Activated T-cell treated with anti-CD3 and anti-CD28 coated beads for 1 hour (primary cell): Measurements from ENCODE around the gene PIP5KL1.

Experiments used
- DNase-seq: peaks from one replicate; pipeline ENCODE4 v3.0.0-alpha.2; 2020; ENCODE audit warnings: low read depth

The PIP5KL1 gene

GRCh38 chr9:127968700-127969383, 38.3 kb upstream of the PIP5KL1 start:
- no peak for DNase-seq

- DNase-seq, result no peak
These were observed 37.5 kb upstream of the PIP5KL1 start for GRCh38 chr9:127968042-127968441.

DNA sequence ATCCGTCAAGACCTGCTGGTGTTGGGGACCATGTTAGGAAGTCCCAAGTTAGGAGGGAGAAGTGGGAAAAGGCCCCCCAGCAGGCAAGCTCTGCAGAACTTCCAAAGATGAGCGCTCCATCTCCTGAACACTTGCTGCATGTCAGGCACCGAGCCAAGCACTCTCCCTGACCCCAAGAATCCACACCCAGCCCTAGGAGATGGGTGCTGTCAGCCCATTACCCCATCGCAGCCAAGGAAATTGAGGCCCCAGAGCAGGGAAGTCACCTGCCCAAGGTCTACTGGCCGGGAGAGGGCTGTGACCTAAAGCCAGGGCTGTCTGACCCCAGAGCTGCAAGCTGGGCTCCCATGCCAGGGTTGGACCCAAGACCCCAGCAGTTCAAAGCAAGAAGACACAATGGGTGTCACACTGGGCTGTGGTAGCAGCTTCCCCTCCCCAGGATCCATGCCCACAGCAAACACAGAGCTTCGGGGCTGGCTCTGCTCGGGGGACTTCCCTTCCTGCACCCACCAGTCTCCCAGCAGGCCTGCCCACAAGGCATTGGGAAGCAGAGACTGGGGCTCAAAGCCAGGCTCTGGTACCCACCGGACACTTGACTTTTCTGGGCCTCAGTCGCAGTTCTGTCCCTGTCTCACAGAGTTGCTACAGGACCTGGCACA, 36.7 kb upstream of the PIP5KL1 start:
- no peak for DNase-seq

DNA sequence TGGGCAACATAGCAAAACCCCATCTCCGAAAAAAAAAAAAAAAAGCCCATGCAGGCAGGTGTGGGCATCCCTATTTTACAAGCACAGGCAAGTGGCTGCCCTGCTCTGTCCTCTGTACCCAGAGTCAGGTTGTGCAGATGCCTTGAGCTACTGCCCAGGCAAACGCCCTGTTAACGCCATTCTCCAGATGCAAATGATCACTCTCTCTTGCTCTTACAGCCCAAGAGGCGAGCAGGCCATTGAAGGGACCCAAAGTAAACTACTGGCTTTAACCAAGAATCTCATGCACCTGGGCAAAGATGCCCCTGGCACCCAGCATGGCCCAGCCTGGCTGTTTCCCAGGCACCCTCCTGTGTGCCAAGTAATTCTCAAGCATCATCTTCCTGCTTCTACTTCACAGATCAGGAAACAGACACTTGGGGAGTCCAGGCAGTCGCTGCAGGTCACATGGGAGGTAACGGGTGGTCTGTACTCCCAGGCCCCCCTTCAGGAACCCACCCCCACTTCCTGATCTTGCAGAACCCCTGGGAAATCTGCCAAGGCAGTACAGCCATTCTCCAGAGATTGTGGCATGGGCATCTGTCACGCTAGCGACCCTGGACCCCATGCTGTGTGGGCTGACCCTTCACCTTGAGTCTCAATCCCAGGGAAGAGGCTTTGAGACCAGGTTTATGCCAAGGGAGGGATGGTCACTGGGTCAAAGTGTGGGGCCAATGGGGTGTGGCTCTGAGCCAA, 36.0 kb upstream of the PIP5KL1 start:
- no peak for DNase-seq

DNA sequence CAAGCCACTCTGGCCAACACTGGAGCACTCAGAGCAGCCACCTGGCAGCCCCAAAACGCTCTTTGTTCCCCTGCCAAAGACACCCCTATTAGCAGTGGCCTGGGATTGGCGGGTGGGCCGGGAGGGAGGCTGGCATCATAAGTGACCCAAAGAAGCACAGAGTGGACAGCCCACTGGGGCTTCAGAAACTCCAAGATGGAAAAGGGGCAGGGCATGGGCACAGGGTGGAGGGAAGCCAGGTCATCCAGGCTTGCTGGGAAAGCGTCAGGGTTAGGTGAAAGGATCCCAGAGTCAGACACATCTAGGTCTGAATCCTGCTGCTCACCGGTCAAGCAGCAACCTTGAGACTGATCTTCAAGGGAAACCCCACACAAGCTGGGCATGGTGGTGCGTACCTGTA, 35.4 kb upstream of the PIP5KL1 start:
- DNase-seq, result no peak

GRCh38 chr9:127963359-127964064, 32.9 kb upstream of the PIP5KL1 start:
- no peak for DNase-seq

GRCh38 chr9:127963041-127963358, 32.4 kb upstream of the PIP5KL1 start:
- no peak for DNase-seq

DNA sequence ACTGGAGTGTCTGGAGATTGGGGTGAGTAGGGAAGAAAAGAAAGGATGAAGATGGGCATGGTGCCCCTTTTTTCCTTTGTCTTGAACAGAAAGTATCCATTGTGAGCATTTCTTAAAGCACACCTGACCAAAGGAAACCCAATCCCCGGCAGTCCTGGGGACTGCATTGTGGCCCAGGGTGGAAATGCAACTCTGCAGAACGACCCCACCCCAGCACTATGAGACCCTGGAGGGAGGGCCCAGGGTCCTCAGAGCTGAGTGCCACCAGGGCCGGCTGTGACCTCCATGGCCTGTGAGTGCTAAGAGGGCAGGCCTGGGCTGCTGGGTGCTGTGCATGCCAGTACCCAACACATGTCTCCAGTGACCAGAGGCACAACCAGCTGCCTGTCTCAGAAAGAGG, 31.7 kb upstream of the PIP5KL1 start:
- DNase-seq, result no peak

- no peak for DNase-seq
These were observed 31.1 kb upstream of the PIP5KL1 start for GRCh38 chr9:127961613-127962155.

- no peak for DNase-seq
These were observed 30.5 kb upstream of the PIP5KL1 start for GRCh38 chr9:127961155-127961490.

GRCh38 chr9:127960410-127961154, 30.0 kb upstream of the PIP5KL1 start:
- DNase-seq, result no peak

- no peak for DNase-seq
These were observed 29.3 kb upstream of the PIP5KL1 start for GRCh38 chr9:127959841-127960409.

DNA sequence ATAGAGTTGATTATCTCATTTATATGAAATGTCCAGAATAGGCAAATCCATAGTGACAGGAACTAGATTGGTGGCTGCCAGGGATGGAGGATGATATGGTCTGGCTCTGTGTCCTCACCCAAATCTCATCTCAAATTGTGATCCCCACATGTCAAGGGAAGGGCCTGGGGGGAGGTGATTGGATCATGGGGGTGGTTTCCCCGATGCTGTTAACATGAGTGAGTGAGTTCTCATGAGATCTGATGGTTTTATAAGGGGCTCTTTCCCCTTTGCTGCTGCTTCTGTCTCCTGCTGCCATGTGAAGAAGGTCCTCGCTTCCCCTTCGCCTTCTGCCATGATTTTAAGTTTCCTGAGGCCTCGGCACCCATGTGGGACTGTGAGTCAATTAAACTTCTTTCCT, 28.8 kb upstream of the PIP5KL1 start:
- no peak for DNase-seq

DNA sequence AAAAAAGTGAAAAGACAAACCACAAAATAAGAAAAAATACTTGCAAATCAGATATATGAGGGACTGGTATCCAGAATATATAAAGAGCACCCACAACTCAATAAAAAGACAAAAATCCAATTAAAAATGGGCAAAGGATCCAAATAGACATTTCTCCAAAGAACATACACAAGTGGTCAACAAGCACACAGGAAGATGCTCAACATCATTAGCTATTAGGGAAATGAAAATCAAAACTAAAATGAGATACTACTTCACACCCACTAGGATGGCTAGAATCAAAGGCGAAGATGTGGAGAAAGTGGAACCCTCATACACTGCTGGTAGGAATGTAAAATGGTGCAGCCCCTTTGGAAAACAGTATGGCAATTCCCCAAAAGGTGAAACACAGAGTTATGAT, 28.2 kb upstream of the PIP5KL1 start:
- DNase-seq, result no peak

- peak; percentile 72 for DNase-seq
These were observed 24.9 kb upstream of the PIP5KL1 start for GRCh38 chr9:127955294-127956015.

- DNase-seq, result no peak
These were observed 24.3 kb upstream of the PIP5KL1 start for GRCh38 chr9:127954831-127955293.

GRCh38 chr9:127953768-127954505, 23.4 kb upstream of the PIP5KL1 start:
- no peak for DNase-seq

DNA sequence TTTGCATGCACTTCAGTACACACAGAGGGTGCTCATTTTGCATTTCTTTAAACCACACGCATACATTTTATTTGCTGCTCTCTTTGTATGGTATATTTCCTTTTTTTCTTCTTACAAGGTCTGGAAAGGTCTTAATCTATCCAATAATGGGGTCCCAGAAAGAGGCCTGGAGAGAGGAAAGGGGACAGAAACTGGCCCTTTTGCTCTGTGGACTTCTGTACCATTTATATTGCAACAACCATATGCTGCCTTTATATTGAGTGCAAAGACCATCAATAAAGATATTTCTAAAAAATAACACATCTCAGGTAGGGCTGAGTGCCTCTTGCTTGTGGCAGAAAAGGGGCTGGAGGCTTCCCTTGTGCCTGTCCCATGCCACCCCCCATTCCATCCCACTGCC, 22.6 kb upstream of the PIP5KL1 start:
- DNase-seq, result no peak

DNA sequence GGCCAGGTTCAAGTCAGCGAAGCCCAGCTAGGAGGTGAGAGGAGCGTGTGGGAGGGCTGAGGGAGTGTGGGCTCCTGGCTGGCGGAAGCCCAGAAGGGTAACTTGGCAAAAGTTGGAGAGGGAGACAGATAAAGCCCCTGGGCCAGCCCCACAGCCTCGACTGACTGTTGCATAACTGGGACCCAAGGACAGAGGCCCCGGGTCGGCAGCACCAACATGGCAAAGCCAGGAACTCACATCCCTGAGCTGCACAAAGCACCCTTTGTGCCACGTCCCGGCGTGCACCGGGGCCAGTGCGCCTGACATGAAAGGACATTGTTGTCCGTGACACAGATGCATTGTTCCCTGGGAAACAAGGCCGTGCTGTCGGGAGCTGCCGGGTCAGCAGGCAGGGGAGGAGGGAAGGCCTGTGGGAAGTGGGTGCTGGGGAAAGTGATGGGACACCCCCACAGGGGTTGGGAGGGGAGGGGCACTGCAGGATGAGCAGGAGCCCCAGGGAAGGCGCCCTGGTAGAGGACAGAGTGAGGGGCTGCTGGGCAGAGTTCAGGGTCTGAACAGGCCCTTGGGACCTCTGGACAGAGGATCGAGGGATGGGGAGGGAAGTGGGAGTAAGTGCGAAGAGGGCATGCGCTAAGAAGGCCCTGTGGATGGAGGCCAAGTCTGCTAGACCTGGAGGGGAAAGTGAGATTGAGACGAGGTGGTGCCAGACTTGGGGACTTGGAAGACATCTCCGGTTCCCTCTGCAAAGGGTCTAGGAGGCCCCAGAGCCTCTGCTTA, 20.1 kb upstream of the PIP5KL1 start:
- DNase-seq, result no peak
